ENCODE data around the gene CDK4. TPM values are rescaled to one million over a fixed set of nuclear protein-coding genes. Genes with fewer than 3 reads are reported as not detected.

CDK4 gene
- total RNA-seq, 3 donors from 2014 or later, result 41.4 to 62.7 (median 60.2) TPM

DNA sequence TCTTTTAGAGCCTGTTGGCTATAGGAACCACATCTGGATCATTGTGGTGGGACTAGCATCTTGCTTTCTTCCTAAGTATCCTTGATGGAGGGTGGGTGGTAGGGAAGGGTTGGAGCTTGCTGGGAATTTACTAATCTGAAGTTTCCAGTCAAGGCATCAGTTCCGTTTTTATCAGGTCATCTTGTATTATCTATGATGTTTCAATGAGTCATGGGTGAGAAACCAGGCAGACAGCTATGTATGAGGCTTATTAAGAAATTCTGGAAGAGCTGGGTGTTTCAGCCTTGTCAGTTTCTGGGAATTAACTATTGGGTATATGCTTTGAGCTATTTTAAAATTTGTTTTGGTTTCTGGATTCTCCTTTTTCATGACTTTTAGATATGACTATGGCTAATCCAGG, 41.8 kb upstream of the CDK4 start:
- intact Hi-C loops (cut with DNase I, micrococcal nuclease), result no loop called here
- ATAC-seq, result no peak
- Histone ChIP-seq H3K36me3 (ENCODE audit: low read depth) (peaks cover 6% of the 10 kb centered on the region), H3K4me3 (no peak overlapping the region), H3K4me1 (ENCODE audit: low read depth) (no peaks in the 10 kb centered on the region), H3K9me3 (no peaks in the 10 kb centered on the region)
- TF ChIP-seq, protein P1, sequence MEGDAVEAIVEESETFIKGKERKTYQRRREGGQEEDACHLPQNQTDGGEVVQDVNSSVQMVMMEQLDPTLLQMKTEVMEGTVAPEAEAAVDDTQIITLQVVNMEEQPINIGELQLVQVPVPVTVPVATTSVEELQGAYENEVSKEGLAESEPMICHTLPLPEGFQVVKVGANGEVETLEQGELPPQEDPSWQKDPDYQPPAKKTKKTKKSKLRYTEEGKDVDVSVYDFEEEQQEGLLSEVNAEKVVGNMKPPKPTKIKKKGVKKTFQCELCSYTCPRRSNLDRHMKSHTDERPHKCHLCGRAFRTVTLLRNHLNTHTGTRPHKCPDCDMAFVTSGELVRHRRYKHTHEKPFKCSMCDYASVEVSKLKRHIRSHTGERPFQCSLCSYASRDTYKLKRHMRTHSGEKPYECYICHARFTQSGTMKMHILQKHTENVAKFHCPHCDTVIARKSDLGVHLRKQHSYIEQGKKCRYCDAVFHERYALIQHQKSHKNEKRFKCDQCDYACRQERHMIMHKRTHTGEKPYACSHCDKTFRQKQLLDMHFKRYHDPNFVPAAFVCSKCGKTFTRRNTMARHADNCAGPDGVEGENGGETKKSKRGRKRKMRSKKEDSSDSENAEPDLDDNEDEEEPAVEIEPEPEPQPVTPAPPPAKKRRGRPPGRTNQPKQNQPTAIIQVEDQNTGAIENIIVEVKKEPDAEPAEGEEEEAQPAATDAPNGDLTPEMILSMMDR (IDR thresholded peaks at IDR 0.05), result no peak
- no peak for DNase-seq

DNA sequence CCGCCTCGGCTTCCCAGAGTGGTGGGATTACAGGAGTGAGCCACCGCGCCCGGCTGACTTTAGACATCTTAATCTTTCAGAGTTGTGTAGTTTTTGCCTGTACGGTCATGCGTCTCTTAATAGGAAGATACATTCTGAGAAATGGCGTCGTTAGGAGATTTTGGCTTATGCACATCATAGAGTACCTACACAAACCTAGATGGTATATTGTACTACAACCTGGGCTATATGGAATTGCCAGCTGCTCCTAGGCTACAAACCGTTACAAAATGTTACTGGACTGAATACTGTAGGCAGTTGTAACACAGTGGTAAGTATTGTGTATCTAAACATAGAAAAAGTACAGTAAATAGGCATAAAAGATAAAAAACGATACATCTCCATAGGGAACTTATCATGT, 31.8 kb upstream of the CDK4 start:
- TF ChIP-seq, protein P1 (IDR thresholded peaks at IDR 0.05), result no peak
- peaks cover 10% of the 10 kb centered on the region for H3K4me1 ChIP-seq (ENCODE audit: low read depth)
- no peak overlapping the region for H3K4me3 ChIP-seq
- DNase-seq, result no peak
- no peaks in the 10 kb centered on the region for H3K9me3 ChIP-seq
- intact Hi-C loops (cut with DNase I, micrococcal nuclease), result no loop called here
- peaks cover 10% of the 10 kb centered on the region for H3K36me3 ChIP-seq (ENCODE audit: low read depth)
- ATAC-seq, result no peak

DNA sequence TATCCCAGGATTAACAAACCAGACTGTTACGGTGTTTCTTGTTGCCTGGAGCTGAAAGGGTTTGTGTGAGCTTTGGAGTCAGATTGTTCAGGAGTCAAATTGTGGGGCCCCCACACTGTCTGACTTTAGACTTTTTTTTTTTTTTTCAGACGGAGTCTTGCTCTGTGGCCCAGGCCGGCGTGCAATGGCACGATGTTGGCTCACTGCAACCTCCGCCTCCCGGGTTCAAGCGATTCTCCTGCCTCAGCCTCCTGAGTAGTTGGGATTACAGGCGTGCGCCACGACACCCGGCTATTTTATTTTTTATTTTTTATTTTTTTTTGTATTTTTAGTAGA, 31.3 kb upstream of the CDK4 start:
- intact Hi-C loops (cut with DNase I, micrococcal nuclease), result no loop called here
- TF ChIP-seq, protein P1 (IDR thresholded peaks at IDR 0.05), result no peak
- Histone ChIP-seq H3K4me1 (ENCODE audit: low read depth) (peaks cover 10% of the 10 kb centered on the region), H3K36me3 (ENCODE audit: low read depth) (peaks cover 10% of the 10 kb centered on the region), H3K9me3 (no peaks in the 10 kb centered on the region), H3K4me3 (peak overlapping the region; percentile 75)
- ATAC-seq (no peak), DNase-seq (no peak)

DNA sequence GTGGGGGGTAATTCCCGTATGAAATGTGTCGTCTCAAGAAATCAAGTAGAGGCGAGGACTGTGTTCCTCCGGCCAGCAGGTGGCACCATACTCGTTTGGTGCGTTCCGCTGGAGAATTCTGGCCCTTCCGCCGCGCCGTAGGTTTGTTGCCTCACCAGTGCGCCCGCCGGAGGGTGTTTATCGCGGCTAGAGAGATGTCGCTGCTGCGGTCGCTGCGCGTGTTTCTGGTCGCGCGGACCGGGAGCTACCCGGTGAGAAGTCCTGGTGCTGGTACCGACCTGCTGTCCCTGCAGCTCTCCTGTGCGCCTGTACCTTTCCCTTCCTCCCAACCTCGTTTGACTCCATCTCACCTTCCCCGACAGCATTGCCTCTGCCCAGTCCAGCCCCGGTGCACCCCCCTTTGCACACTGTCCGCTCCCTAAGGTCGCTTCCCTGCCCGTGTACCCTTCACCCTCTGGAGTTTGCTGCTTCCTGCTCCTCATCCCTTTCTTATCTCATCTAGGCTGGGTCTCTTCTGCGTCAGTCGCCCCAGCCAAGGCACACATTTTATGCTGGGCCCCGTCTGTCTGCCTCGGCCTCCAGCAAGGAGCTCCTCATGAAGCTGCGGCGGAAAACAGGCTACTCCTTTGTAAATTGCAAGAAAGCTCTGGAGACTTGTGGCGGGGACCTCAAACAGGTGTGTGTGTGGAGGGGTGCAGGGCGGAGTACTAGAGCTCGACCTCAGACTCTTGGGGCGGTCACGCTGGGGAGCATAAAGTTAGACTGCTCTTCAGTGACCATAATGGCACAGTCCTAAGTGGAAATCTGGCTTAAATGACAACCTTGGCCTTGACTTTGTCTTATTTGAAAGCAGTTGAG, 30.7 kb upstream of the CDK4 start, which contains the start of gene TSFM:
TSFM (plus strand) TSS at position 180 of the 858 bp plus-strand sequence; CDS start at position 195, 15 bp downstream.
- intact Hi-C loops (cut with DNase I, micrococcal nuclease), result no loop called here
- H3K4me1 ChIP-seq (ENCODE audit: low read depth), result peaks cover 10% of the 10 kb centered on the region
- peak within 1 kb of the TSS; percentile 75 for H3K4me3 ChIP-seq
- H3K36me3 ChIP-seq (ENCODE audit: low read depth), result peaks cover 10% of the 10 kb centered on the region
- H3K9me3 ChIP-seq, result no peaks in the 10 kb centered on the region
- TF ChIP-seq, protein P1 (IDR thresholded peaks at IDR 0.05), result peak; percentile 73
- ATAC-seq, result peak; percentile 100
- peak; percentile 96 to 99 (median 97) for DNase-seq

DNA sequence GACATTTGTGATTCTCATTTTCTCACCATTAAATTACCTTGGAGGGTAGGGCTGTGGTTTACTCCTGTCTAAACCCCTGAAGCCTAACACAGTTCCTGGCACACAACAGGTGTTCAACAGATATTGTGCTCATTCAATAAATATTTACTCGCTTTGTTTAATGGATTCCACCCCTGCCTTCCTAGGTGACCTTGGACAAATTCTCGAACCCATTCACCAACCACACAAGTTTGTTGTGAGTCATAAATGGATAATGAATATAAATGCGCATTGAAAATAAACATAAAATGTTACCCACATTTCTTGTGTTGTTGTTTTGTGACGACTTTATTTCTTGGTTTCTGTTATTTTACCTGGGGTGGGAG, 30.1 kb upstream of the CDK4 start:
- no peak overlapping the region for H3K4me3 ChIP-seq
- TF ChIP-seq, protein P1 (IDR thresholded peaks at IDR 0.05), result no peak
- H3K9me3 ChIP-seq, result no peaks in the 10 kb centered on the region
- ATAC-seq, result no peak
- intact Hi-C loops (cut with DNase I, micrococcal nuclease), result no loop called here
- peaks cover 10% of the 10 kb centered on the region for H3K4me1 ChIP-seq (ENCODE audit: low read depth)
- DNase-seq, result no peak
- H3K36me3 ChIP-seq (ENCODE audit: low read depth), result peaks cover 10% of the 10 kb centered on the region

Measured in mucosa of descending colon (tissue), 3 donors.